NCI-H2196 treated with DMSO at 0.1 percent for 48 hours (cell line): Measurements from ENCODE around the gene RHOBTB1.

ENCODE experiments used
- DNase-seq: peaks from one replicate; lab custom pipeline; 2025; ENCODE audit not compliant: unreplicated experiment; lab: John Stamatoyannopoulos, UW

The RHOBTB1 gene

DNA sequence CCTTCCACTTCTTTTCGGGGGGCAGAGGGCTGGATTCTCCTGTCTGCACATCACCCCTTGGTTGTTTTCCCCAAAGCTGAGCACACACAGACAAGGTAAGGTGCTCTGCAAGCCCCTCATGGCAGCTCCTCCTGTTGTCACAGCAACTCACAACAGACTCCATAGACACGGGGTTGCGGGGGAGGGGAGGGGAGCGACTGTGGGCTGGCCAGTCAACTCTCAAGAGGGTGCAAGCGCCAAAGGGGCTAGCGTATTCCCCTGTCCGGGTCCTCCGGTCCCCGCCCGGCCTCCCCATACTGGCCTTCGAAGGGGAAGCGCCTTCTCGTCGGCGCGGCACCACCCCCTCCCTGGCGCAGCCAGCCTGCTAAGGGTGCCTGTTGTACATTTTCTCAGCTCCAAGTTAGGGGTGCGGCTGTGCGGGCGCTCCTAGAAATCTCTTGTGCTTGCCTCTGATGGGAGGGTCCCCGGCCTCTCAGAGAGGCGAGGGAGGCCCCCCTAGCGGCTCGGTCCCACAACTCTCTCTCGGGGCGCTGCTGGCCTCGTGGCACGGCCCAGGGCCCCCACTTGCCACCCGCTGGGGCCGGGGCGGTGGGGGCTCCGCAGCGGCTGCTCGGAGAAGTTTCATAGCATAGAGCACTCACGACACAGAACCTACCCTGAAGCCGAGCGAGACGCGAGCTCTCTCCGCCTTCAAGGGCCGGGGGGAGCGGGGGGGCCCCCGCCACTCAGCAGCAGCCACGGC is 498 bp downstream of the RHOBTB1 start:
- no peak for DNase-seq

DNA sequence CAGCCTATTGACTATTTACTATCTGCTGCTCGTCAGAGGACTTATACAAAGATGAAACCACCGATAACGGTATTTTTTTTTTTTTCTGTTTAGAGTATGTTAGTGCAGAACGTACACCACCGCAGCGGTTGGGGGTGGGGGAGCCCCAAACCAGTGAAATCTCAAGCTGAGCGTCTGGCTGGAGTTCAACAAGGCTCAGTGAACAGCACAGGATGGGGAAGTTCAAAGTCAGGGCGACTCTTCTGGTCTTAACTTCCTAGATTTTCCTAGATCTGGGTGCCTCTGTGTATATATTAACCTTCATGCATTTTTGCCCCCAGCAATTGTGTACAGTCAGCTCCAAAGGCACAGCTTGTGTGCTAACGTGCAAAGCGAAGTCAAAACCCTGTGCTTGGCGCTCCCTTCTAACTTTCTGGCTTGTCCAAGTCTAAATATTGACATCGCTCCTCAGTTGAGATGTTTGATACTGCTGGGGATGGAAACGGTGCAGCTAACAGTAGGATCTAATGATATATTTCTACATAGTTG is 1.1 kb downstream of the RHOBTB1 start:
- no peak for DNase-seq

- no peak for DNase-seq
Observed at GRCh38 chr10:60942134-60942787, 1.7 kb downstream of the RHOBTB1 start.

DNA sequence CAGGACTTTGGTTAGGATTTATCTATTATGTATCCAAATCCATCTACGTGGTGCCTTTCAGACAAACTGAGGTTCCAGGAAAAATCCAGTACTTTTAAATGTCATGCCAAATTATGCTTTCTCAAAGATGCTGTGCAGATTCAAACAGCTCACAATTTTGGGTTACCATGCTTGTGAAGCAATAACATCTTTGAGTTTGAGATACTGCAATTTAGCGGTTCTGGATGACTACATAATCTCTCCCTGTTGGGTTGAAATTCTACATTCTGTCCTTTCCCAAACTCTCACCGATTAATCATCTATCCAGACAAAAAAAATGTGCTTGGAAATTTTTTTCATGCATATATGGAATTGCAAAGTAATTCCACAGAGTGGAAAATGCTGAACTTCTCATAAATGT is 3.5 kb downstream of the RHOBTB1 start:
- DNase-seq = no peak

GRCh38 chr10:60937784-60938654 is 6.0 kb downstream of the RHOBTB1 start:
- no peak for DNase-seq

- no peak for DNase-seq
Observed at GRCh38 chr10:60937022-60937421, 7.0 kb downstream of the RHOBTB1 start.

DNA sequence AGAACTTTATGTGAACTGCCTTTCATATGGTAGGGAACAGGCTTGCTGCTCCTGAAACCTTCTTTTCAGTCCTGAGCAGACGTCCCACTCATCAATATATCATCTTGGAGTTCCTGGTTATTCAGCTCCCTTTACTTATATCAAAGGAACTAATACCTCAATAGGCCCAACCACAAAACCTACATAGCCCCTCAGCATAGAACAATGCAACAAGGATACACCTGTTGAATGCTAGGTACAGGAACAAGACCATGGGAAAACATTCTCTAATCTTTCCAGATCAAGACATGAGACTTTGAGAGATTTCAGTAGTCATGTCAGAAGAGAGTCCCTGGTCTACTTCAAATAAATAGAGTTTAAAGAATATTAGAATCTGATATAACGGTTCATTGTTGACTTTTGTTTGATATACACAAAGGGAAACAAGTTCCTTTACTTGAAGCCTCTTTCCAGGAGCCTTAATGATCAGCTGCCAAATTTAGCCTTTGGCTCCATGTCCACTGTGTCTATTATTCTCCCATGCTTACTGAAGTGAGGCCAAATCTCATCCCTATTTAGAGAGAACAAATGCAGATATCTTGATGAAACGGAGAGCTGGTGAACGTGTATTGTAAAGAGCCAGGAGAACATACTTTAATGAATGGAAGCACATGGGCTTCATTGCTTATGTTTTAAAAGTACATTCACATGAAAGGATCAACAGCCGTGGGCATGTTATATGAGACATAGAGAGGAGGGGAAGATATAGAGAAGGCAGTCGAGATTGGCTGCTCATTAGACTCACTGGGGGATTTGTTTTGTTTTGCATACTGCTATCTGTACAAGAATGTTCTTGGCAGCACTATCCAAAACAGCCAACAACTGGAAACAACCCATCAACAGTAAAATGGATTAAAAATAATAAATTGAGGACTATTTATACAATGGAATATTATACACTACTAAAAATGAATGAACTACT is 9.5 kb downstream of the RHOBTB1 start:
- DNase-seq = no peak

GRCh38 chr10:60932756-60933155 is 11.2 kb downstream of the RHOBTB1 start:
- no peak for DNase-seq

GRCh38 chr10:60930237-60930636 is 13.7 kb downstream of the RHOBTB1 start:
- no peak for DNase-seq

DNA sequence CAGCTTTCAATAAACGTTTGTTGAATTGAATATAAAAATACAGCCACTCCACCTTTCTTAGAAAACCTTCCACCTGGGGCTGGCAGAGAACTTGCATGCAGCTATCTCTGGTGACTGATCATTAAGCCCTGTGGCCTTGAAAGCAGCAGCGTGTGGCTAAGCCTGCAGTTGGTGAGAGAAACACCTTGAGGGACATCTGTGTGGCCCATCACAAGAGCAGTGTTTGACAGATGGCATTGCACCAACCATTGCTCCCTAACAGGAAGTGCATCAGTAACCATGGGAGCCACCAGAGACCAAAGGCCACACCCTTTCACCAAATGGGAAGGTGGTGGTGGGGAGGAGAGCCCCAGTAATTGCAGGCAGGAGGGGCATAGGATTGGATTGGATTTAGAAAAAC is 22.4 kb downstream of the RHOBTB1 start:
- DNase-seq = no peak

- DNase-seq = no peak
Observed at GRCh38 chr10:60920479-60920878, 23.5 kb downstream of the RHOBTB1 start.

DNA sequence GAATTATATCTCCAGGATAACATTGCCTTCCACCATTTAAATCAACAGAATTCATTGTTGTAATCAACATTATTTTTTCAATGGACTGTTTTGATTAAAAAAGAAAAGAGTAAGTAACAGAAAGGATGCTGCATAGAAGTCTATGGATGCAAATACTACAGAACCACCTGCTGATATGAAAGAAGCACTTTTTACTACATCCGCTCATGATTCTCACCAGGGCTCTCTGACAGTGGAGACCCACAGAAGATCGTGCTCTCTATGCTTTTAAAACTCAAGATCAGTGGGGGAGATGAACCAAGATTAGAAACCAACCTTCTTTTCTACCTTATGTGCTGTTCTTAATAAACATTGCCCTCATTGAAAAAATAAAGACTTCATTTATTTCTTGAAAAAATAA is 24.4 kb downstream of the RHOBTB1 start:
- DNase-seq = no peak

- no peak for DNase-seq
Observed at GRCh38 chr10:60917331-60918280, 26.4 kb downstream of the RHOBTB1 start.

GRCh38 chr10:60916025-60916424 is 28.0 kb downstream of the RHOBTB1 start:
- no peak for DNase-seq

DNA sequence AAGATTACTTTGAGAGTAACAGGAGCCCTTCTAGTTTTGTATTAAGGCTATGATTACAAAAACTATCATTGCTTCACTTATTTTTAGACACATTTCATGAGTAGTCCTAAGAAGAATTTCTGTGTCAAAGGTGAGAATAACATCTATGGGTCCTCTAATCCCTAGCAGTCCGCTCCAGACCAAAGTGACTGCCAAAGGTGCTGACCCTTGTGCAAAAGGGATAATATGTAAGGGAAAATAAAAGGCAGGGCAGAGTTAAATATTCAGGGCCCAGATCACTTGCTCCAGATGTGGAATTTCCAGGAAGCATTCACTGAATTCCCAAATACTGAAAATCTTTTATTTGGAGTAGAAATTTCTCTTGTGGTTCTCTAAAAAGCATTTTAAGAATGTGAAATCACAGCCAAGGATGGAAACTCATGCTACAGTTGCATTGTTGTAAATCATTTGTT is 29.3 kb downstream of the RHOBTB1 start:
- no peak for DNase-seq

DNA sequence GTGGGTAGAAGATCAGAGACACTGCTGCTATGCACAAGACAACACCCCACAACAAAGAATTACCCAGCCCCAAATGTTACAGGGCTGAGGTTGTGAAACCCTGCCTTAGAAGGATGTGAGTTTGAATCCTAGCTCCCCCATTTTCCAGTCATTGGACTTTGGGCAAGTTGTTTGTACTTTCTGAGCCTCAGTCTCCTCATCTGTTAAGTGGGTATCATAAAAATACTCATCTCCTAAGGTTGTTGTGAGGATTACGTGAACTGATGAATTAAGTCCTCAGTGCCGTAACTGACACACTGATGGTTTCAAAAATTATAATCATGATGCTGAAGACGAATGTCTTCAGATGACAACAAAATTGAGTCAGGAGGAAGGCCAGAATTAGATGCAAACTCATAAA is 30.3 kb downstream of the RHOBTB1 start:
- no peak for DNase-seq

DNA sequence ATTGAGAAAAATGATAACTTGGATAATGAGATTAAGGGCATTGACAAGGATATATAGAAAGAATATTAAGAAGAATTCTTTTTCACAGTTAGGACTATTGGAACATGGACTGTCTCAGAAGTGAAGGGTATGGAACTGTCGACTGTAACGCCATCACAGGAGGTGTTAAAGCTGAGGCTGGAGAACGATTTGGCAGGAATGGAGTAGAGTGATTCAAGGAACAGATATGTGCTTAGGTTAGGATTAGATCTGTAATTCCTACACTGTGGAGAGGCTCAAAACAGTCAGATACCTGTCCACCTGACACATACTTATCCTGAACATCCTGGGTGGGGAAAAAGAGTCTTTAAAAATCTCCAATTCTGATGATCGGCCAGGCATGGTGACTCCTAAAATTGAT is 30.9 kb downstream of the RHOBTB1 start:
- DNase-seq = no peak

DNA sequence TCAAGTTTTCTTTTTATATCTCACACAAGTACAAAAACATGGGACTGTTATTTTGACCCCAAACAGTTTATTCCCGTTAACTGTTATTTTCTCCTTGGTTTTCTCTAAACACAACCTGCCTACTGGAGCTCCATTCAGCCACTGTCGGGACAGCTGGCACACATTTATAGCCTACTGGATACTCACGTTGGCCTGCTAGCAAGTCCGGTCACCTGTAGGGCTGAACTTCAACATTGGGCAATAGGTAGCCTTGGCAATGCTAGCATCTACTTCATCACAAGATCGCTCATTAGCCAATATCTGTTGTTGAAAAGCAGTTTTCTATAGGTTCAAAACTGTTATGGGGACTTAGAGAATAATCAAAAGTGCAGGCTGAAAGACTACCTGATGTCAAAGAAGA is 32.3 kb downstream of the RHOBTB1 start:
- no peak for DNase-seq

DNA sequence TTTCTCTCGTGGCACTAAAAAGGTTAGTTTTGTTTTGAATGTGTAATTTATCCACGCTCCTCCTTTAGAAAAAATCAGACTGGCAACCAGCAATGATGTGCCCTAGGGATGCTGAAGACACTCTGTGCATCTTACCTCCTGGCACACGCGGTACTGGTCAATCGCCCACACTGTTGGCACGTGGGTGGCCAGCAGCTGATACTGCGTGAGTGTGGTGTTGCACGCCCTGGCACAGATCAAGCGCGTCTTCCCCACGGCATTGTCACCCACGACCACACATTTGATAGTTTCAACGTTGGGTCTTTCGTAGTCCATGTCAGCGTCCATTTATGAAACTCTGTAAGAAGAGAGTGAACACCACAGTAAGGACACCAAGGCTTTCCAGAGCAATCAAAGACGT is 32.8 kb downstream of the RHOBTB1 start:
- DNase-seq = no peak
